ENCODE data around the gene VARS1. TPM values are rescaled to one million over a fixed set of nuclear protein-coding genes. Genes with fewer than 3 reads are reported as not detected.

Gene VARS1
- total and polyA plus RNA-seq, 3 donors from 2014 or later, result 94.8 to 156 (median 131) TPM

DNA sequence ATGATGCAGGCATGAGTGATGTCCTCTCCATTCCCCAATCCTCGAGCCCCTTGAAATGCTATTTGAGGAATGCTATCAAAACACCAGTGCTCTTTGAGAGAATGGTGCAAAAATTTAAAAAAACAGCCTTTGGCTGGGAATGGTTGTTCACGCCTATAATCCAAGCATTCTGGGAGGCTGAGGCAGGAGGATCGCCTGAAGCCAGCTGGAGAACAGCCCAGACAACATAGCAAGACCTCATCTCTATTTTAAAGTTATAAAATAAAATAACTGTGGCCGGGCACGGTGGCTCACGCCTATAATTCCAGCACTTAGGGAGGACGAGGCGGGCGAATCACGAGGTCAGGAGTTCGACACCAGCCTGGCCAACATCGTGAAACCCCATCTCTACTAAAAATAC lies 4.2 kb upstream of the VARS1 start:
- intact Hi-C loops (cut with DNase I; ENCODE audit: low total_unique reads), result no loop called here
- H3K27ac ChIP-seq, result no peak overlapping the region
- H3K4me3 ChIP-seq, result no peak overlapping the region
- H3K9me3 ChIP-seq, result no peaks in the 10 kb centered on the region
- no peak for DNase-seq
- WGBS, 2 donors, result 91 to 95% methylated on average over 12 of the region's 12 CpGs
- TF ChIP-seq POLR2A (IDR thresholded peaks at IDR 0.05), result no peak
- TF ChIP-seq, protein P1, sequence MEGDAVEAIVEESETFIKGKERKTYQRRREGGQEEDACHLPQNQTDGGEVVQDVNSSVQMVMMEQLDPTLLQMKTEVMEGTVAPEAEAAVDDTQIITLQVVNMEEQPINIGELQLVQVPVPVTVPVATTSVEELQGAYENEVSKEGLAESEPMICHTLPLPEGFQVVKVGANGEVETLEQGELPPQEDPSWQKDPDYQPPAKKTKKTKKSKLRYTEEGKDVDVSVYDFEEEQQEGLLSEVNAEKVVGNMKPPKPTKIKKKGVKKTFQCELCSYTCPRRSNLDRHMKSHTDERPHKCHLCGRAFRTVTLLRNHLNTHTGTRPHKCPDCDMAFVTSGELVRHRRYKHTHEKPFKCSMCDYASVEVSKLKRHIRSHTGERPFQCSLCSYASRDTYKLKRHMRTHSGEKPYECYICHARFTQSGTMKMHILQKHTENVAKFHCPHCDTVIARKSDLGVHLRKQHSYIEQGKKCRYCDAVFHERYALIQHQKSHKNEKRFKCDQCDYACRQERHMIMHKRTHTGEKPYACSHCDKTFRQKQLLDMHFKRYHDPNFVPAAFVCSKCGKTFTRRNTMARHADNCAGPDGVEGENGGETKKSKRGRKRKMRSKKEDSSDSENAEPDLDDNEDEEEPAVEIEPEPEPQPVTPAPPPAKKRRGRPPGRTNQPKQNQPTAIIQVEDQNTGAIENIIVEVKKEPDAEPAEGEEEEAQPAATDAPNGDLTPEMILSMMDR (IDR thresholded peaks at IDR 0.05), result no peak
- no peaks in the 10 kb centered on the region for H3K36me3 ChIP-seq (ENCODE audit: low read depth, missing control alignments)
- no peaks in the 10 kb centered on the region for H3K27me3 ChIP-seq
- peaks cover 6% of the 10 kb centered on the region for H3K4me1 ChIP-seq

DNA sequence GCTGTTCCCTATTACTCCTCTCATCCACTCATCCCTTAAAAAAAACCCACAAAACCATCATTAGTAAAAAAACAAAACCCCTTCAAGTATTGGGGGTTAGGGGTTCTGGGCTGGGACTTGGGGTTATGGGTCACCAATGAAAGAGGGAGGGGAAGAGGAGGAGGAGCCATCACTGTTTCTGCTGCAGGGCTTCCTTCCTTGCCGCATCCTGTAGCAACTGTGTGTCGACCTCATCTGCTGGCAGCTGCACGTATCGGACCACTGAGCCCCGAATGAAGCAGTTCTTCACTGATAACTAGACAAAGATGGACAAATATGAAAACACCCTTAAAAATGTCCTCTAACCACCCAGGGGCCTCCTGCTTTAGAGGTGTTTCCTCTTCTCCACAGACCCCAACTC lies 2.0 kb upstream of the VARS1 start:
- Histone ChIP-seq H3K4me1 (peaks cover 13% of the 10 kb centered on the region), H3K9me3 (no peaks in the 10 kb centered on the region), H3K27me3 (no peaks in the 10 kb centered on the region), H3K4me3 (no peak overlapping the region), H3K27ac (no peak overlapping the region), H3K36me3 (ENCODE audit: low read depth, missing control alignments) (no peaks in the 10 kb centered on the region)
- TF ChIP-seq POLR2A (IDR thresholded peaks at IDR 0.05), result no peak
- TF ChIP-seq, protein P1 (IDR thresholded peaks at IDR 0.05), result no peak
- no peak for DNase-seq
- intact Hi-C loops (cut with DNase I; ENCODE audit: low total_unique reads), result no loop called here
- WGBS, 2 donors, result 53 to 58% methylated on average over 5 of the region's 5 CpGs

DNA sequence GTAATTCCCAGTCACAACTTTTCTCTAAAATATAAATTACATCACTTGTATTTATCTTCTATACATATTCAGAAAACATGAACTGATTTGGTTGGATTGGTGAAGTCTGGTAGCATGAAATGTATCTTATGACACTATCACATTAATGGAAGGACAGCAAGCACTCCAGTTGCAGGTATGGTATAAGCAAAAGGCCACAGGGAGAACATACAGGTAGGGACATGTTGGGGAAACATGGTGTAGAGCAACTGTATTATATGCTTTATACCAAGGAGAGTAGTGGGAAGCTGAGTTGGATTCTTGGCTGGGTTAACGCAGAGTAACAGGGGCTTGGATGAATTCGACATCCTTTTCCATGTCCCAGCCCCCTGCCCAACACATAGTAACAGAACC lies 1.4 kb upstream of the VARS1 start:
- WGBS, 2 donors, result 64 to 82% methylated on average over 2 of the region's 2 CpGs
- H3K27ac ChIP-seq, result no peak overlapping the region

DNA sequence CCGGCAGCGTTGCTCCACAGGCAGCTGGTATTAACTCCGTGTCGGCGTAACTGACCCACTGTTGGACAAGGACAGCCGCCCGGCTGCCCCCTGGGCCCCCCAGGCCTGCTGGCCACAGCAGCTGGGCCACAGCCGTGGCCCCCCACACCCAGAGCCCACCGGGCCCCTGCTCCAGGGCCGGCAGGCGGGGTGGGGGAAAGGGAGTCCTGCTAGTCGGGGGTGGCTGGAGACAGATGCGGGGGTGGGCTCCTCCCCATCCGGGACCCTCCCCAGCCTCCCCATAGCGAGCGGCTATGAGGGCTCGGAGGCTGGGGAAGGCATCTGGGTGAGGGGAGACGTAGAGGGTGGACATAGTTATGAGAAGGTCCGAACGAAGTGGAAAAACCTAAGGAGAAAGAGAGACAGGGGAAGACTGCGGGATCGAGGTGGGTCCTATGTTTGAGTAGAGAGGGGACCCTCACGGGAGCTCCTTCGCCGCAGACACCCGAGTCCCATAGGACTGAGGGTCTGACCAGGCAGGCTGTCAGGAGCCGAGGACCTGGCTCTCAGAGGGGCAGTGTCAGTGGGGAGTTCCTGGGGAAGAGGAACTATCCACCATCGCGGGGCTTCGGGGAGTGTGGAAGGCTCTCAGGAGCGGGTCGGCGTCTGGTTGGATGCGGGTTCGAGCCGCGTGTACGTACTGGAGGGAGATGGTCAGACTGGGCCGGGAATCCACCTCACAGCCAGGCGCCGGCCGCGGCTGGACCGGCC lies 511 bp downstream of the VARS1 start:
- H3K27me3 ChIP-seq, result no peaks in the 10 kb centered on the region
- no peaks in the 10 kb centered on the region for H3K36me3 ChIP-seq (ENCODE audit: low read depth, missing control alignments)
- WGBS, 2 donors, result 0 to 1% methylated on average over 38 to 44 of the region's 44 CpGs
- no peak for DNase-seq
- peak overlapping the region; percentile 91 to 98 for H3K4me3 ChIP-seq
- peaks cover 13% of the 10 kb centered on the region for H3K4me1 ChIP-seq
- H3K27ac ChIP-seq, result peak overlapping the region; percentile 71 to 97
- TF ChIP-seq, protein P1 (IDR thresholded peaks at IDR 0.05), result no peak
- TF ChIP-seq POLR2A (IDR thresholded peaks at IDR 0.05), result no peak
- intact Hi-C loops (cut with DNase I; ENCODE audit: low total_unique reads), result no loop called here
- H3K9me3 ChIP-seq, result no peaks in the 10 kb centered on the region

More for the DNA sequence above, 1.4 kb upstream of the VARS1 start:
- TF ChIP-seq POLR2A (IDR thresholded peaks at IDR 0.05), result no peak
- TF ChIP-seq, protein P1 (IDR thresholded peaks at IDR 0.05), result no peak
- Histone ChIP-seq H3K4me3 (no peak overlapping the region), H3K27me3 (no peaks in the 10 kb centered on the region), H3K36me3 (ENCODE audit: low read depth, missing control alignments) (no peaks in the 10 kb centered on the region), H3K4me1 (peaks cover 13% of the 10 kb centered on the region), H3K9me3 (no peaks in the 10 kb centered on the region)
- intact Hi-C loops (cut with DNase I; ENCODE audit: low total_unique reads), result no loop called here
- no peak for DNase-seq

Measured in testis (tissue), 3 donors.